ENCODE results near the gene C6orf15. TPM values are rescaled to one million over a fixed set of nuclear protein-coding genes. Genes with fewer than 3 reads are reported as not detected.

Gene C6orf15
- total RNA-seq = not detected in 2 replicates

GRCh38 chr6:31112478-31112877 is at the start of gene C6orf15:
Gene C6orf15 (minus strand): TSS chr6:31112575. CDS start chr6:31112555, 20 bp downstream.

GRCh38 chr6:31158140-31158862 is 45.9 kb upstream of the C6orf15 start, which contains the start of gene TCF19:
Gene TCF19 (plus strand): TSS chr6:31158589. CDS start chr6:31159470, 881 bp downstream.

GRCh38 chr6:31157513-31158139 is 45.3 kb upstream of the C6orf15 start, which contains the start of gene CCHCR1:
Gene CCHCR1 (minus strand): TSS chr6:31157802. CDS start chr6:31157600, 202 bp downstream.

GRCh38 chr6:31138982-31139381 is 26.6 kb upstream of the C6orf15 start, which contains the start of gene PSORS1C2:
Gene PSORS1C2 (minus strand): TSS chr6:31139066. CDS start chr6:31139026, 40 bp downstream.

GRCh38 chr6:31120151-31120915 is 8.0 kb upstream of the C6orf15 start, which contains the start of gene CDSN:
Gene CDSN (minus strand): TSS chr6:31120446. CDS start chr6:31120419, 27 bp downstream.

GRCh38 chr6:31114541-31114878 is 2.1 kb upstream of the C6orf15 start, which contains the start of gene PSORS1C1:
Gene PSORS1C1 (plus strand): TSS chr6:31114800. CDS start chr6:31129633, 14,833 bp downstream.

Other genes starting within 250 kb of the C6orf15 start
- gene DDR1, start 228.1 kb downstream of the C6orf15 start, total RNA-seq = 16.2 and 34.9 TPM in 2 replicates
- gene GTF2H4, start 204.4 kb downstream of the C6orf15 start, total RNA-seq = 5.8 and 11.1 TPM in 2 replicates
- 9.8 and 15.5 TPM in 2 replicates for gene VARS2, start 198.3 kb downstream of the C6orf15 start, total RNA-seq
- not detected in 2 replicates for gene SFTA2, start 180.4 kb downstream of the C6orf15 start, total RNA-seq
- gene MUCL3, start 171.6 kb downstream of the C6orf15 start, total RNA-seq = not detected in 2 replicates
- not detected in 2 replicates for gene MUC21, start 128.9 kb downstream of the C6orf15 start, total RNA-seq
- not detected in 2 replicates for gene MUC22, start 102.1 kb downstream of the C6orf15 start, total RNA-seq
- gene PSORS1C1, start 2.2 kb upstream of the C6orf15 start, total RNA-seq = 1.7 and 2.1 TPM in 2 replicates
- under 0.01 TPM in 1 of 2 replicates, not detected in the other for gene CDSN, start 7.9 kb upstream of the C6orf15 start, total RNA-seq
- gene PSORS1C2, start 26.5 kb upstream of the C6orf15 start, total RNA-seq = not detected in 2 replicates
- gene CCHCR1, start 45.2 kb upstream of the C6orf15 start, total RNA-seq = 13.1 and 14.1 TPM in 2 replicates
- 1.8 and 2.0 TPM in 2 replicates for gene TCF19, start 46.0 kb upstream of the C6orf15 start, total RNA-seq
- gene POU5F1, start 58.1 kb upstream of the C6orf15 start, total RNA-seq = 0.09 and 0.14 TPM in 2 replicates
- 56.9 and 219 TPM in 2 replicates for gene HLA-C, start 159.5 kb upstream of the C6orf15 start, total RNA-seq
- gene HLA-B, start 244.6 kb upstream of the C6orf15 start, total RNA-seq = 113 and 123 TPM in 2 replicates

Measured in smooth muscle cell of bladder (primary cell).